AG04450 (cell line): ENCODE measurements around the gene TAC4. TPM values are rescaled to one million over a fixed set of nuclear protein-coding genes. Genes with fewer than 3 reads are reported as not detected.

Experiments used
- CTCF ChIA-PET: fragments of 300-600, 350-600 bp; formaldehyde crosslinking; extraction: SDS; loops from one replicate; lab custom pipeline; 2022; ENCODE audit warnings: antibody characterized with exemption, inconsistent platforms; lab: Charles Lee
- POLR2A ChIA-PET: fragments of 350-600 bp; formaldehyde crosslinking; extraction: SDS; loops from one replicate; lab custom pipeline; 2021; ENCODE audit warnings: antibody characterized with exemption, inconsistent platforms; lab: Yijun Ruan, JAX
- DNase-seq: peaks from one replicate; pipeline ENCODE4 v3.0.0-alpha.2; 2011; ENCODE audit warnings: low read depth, low spot score
- H3K27ac ChIP-seq: one replicate; pipeline ENCODE4 v1.5.1; 2012; ENCODE audit warnings: low read depth, low read length, control low read depth
- H3K27me3 ChIP-seq: one replicate; pipeline ENCODE4 v1.6.0; 2012; ENCODE audit warnings: low read length; ENCODE audit not compliant: control insufficient read depth, insufficient read depth
- H3K4me3 ChIP-seq: 2 replicates; pipeline ENCODE4 v1.5.1; 2011; ENCODE audit warnings: mild to moderate bottlenecking, low read depth, low read length, control low read depth
- H3K9me3 ChIP-seq: 2 replicates; pipeline ENCODE4 v1.5.1; 2012; ENCODE audit warnings: low read length; ENCODE audit not compliant: control insufficient read depth, insufficient read depth
- CTCF ChIP-seq: IDR thresholded peaks from 2 replicates; pipeline ENCODE4 v1.5.1; 2011; ENCODE audit warnings: low read depth, low read length, control low read depth, inconsistent platforms
- polyA plus RNA-seq: library from polyadenylated mRNA; depleted of rRNA; stranded (reverse); fragments of >200 nt; gene quantifications from 2 replicates; pipeline ENCODE4 v1.2.3, GENCODE V29; 2011

TAC4 gene
- polyA plus RNA-seq, 1 experiment, result not detected

- POLR2A ChIA-PET, result no interaction called here
- no peak for DNase-seq
- Histone ChIP-seq H3K27me3 (peaks cover 23% of the 10 kb centered on the region), H3K27ac (no peak overlapping the region), H3K4me3 (no peak overlapping the region), H3K9me3 (no peaks in the 10 kb centered on the region; the same call in 1 of the 2 replicates)
- TF ChIP-seq CTCF, result no peak
- CTCF ChIA-PET, result interaction anchor here (0.5 to 13.5 kb wide), 2 partner anchors 145 to 163 kb away, joined by 3 to 249 read pairs; partner anchors contain the start of gene DLX3
Measured at GRCh38 chr17:49853470-49854015, 5.7 kb upstream of the TAC4 start.

GRCh38 chr17:49851387-49852291, 3.8 kb upstream of the TAC4 start:
- Histone ChIP-seq H3K27me3 (peaks cover 19% of the 10 kb centered on the region), H3K4me3 (peak overlapping the region; percentile 63), H3K27ac (no peak overlapping the region), H3K9me3 (no peaks in the 10 kb centered on the region; the same call in 1 of the 2 replicates)
- DNase-seq, result peak; percentile 15
- TF ChIP-seq CTCF, result peak; percentile 78
- ChIA-PET POLR2A (interaction anchor here (0.7 kb wide), 1 partner anchor 174 kb away, joined by 3 read pairs; no protein-coding TSS in a partner anchor), CTCF (interaction anchor here (0.6 to 1.8 kb wide), 10 partner anchors 141 to 294 kb away, joined by 3 to 8 read pairs (median 4); partner anchors contain the start of gene SLC35B1)

GRCh38 chr17:49850772-49851386, 3.0 kb upstream of the TAC4 start:
- CTCF ChIA-PET, result interaction anchor here (1.4 to 2.3 kb wide), 5 partner anchors 140 to 283 kb away, joined by 3 to 25 read pairs (median 6); no protein-coding TSS in a partner anchor

GRCh38 chr17:49850218-49850610, 2.3 kb upstream of the TAC4 start:
- no peak for DNase-seq
- ChIA-PET CTCF (interaction anchor here (0.8 to 2.3 kb wide), 2 partner anchors 147 to 280 kb away, joined by 4 to 25 read pairs; no protein-coding TSS in a partner anchor), POLR2A (no interaction called here)
- Histone ChIP-seq H3K9me3 (no peaks in the 10 kb centered on the region; the same call in 1 of the 2 replicates), H3K27me3 (peaks cover 19% of the 10 kb centered on the region), H3K4me3 (no peak overlapping the region), H3K27ac (no peak overlapping the region)
- TF ChIP-seq CTCF, result no peak

More at GRCh38 chr17:49850772-49851386, 3.0 kb upstream of the TAC4 start:
- H3K27me3 ChIP-seq, result peaks cover 19% of the 10 kb centered on the region
- no peak overlapping the region for H3K27ac ChIP-seq
- POLR2A ChIA-PET, result interaction anchor here (0.5 kb wide), 1 partner anchor 174 kb away, joined by 3 read pairs; no protein-coding TSS in a partner anchor
- peak overlapping the region; percentile 63 for H3K4me3 ChIP-seq
- TF ChIP-seq CTCF, result no peak
- no peaks in the 10 kb centered on the region; the same call in 1 of the 2 replicates for H3K9me3 ChIP-seq
- no peak for DNase-seq
